Endothelial cell of umbilical vein (primary cell): ENCODE data around the gene MCEMP1. TPM values are rescaled to one million over a fixed set of nuclear protein-coding genes. Genes with fewer than 3 reads are reported as not detected.

Source experiments
- BruUV-seq: library from RNA; stranded (reverse); fragments of 400-500 nt; replicated peaks from 2 replicates; lab custom pipeline; 2021; lab: Mats Ljungman, UMichigan
- CTCF ChIA-PET: fragments of 300-600, 350-600 bp; sonication (Branson Sonifier 250); formaldehyde crosslinking; loops from one replicate; lab custom pipeline; 2021; ENCODE audit warnings: antibody characterized with exemption, inconsistent platforms; lab: Charles Lee
- POLR2A ChIA-PET: fragments of 300-600, 350-600 bp; sonication (Branson Sonifier 250); formaldehyde crosslinking; loops from one replicate; lab custom pipeline; 2021; ENCODE audit warnings: antibody characterized with exemption, inconsistent platforms; lab: Charles Lee
- DNase-seq: peaks from one replicate; pipeline ENCODE4 v3.0.0-alpha.2; 2011; ENCODE audit warnings: low read depth, low spot score
- FAIRE-seq: peaks from 2 replicates; lab custom pipeline; 2011; peaks lifted over from hg19 to GRCh38; lab: Jason Lieb, UNC
- H2AFZ ChIP-seq: 2 replicates; pipeline ENCODE4 v1.6.0; 2012; ENCODE audit warnings: low read depth, low read length, control low read depth, inconsistent platforms
- H3K27ac ChIP-seq: 2 replicates; pipeline ENCODE4 v1.5.1; 2011; ENCODE audit warnings: low read depth, mild to moderate bottlenecking, control low read depth, low read length, moderate library complexity; ENCODE audit not compliant: insufficient read depth
- H3K27me3 ChIP-seq, 2 experiments: 2 replicates each; pipeline versions ENCODE4 v1.6.0 to v1.6.1; 2011; ENCODE audit warnings: low read length in 2 of 2, mixed read lengths in 1 of 2; ENCODE audit not compliant: control insufficient read depth in 2 of 2, insufficient read depth in 2 of 2
- H3K36me3 ChIP-seq, 2 experiments: 2 replicates in 1 of 2; 3 replicates in 1 of 2; pipeline ENCODE4 v1.5.1; 2011; ENCODE audit warnings: low read length in 2 of 2, mild to moderate bottlenecking in 1 of 2, moderate library complexity in 1 of 2; ENCODE audit not compliant: control insufficient read depth in 2 of 2, insufficient read depth in 2 of 2; ENCODE audit errors: extremely low read depth in 1 of 2
- H3K4me1 ChIP-seq: 3 replicates; pipeline ENCODE4 v1.5.1; 2011; ENCODE audit warnings: mild to moderate bottlenecking, low read length; ENCODE audit not compliant: control insufficient read depth, insufficient read depth; ENCODE audit errors: extremely low read depth
- H3K4me2 ChIP-seq: 2 replicates; pipeline ENCODE4 v1.6.1; 2011; ENCODE audit warnings: low read length, control low read depth, mixed read lengths; ENCODE audit not compliant: insufficient read depth
- H3K4me3 ChIP-seq, 3 experiments: fragments of 200-600 bp in 1 of 3; sonication (generic), shearing (Covaris generic) in 1 of 3; replicated peaks in 1 of 3; 2 replicates each; pipeline ENCODE4 v1.5.1; 2011 to 2016; ENCODE audit warnings: control low read depth in 3 of 3, low read length in 3 of 3, mild to moderate bottlenecking in 2 of 3, inconsistent platforms in 1 of 3, low read depth in 1 of 3, moderate library complexity in 1 of 3; ENCODE audit not compliant: insufficient read depth in 1 of 3
- H3K79me2 ChIP-seq: 2 replicates; pipeline ENCODE4 v1.6.0; 2012; ENCODE audit warnings: low read length, inconsistent platforms; ENCODE audit not compliant: control insufficient read depth, insufficient read depth
- H3K9ac ChIP-seq: replicated peaks from 2 replicates; pipeline ENCODE3; 2011; ENCODE audit warnings: low read length, control low read depth; ENCODE audit not compliant: insufficient read depth; ENCODE audit errors: extremely low read depth
- H3K9me1 ChIP-seq: replicated peaks from 3 replicates; pipeline ENCODE4 v1.6.0; 2011; ENCODE audit warnings: mild to moderate bottlenecking, low read length; ENCODE audit not compliant: control insufficient read depth, insufficient read depth; ENCODE audit errors: extremely low read depth
- H3K9me3 ChIP-seq: replicated peaks from 2 replicates; pipeline ENCODE4 v1.5.1; 2012; ENCODE audit warnings: low read length, inconsistent platforms; ENCODE audit not compliant: control insufficient read depth, insufficient read depth
- H4K20me1 ChIP-seq: replicated peaks from 2 replicates; pipeline ENCODE3; 2011; ENCODE audit warnings: mild to moderate bottlenecking, low read length; ENCODE audit not compliant: control insufficient read depth, insufficient read depth; ENCODE audit errors: extremely low read depth
- CTCF ChIP-seq, 2 donors: IDR thresholded peaks; 1 replicate in 1 of 2; 2 replicates in 1 of 2; pipeline ENCODE4 v1.5.1; 2011; ENCODE audit warnings: low read length in 2 of 2, mild to moderate bottlenecking in 2 of 2, moderate library complexity in 2 of 2, control low read depth in 1 of 2, inconsistent platforms in 1 of 2, low read depth in 1 of 2; ENCODE audit not compliant: insufficient read depth in 1 of 2; ENCODE audit errors: extremely low read depth in 1 of 2
- EZH2 ChIP-seq: IDR thresholded peaks from 2 replicates; pipeline ENCODE4 v1.6.1; 2012; ENCODE audit warnings: borderline replicate concordance, low read depth, mild to moderate bottlenecking, moderate library complexity, low read length, inconsistent platforms; ENCODE audit not compliant: severe bottlenecking
- FOS ChIP-seq: IDR thresholded peaks from 2 replicates; pipeline ENCODE4 v1.6.1; 2011; ENCODE audit warnings: mild to moderate bottlenecking, low read length, moderate library complexity, borderline replicate concordance; ENCODE audit not compliant: insufficient read depth
- GATA2 ChIP-seq: IDR thresholded peaks from 2 replicates; pipeline ENCODE4 v1.7.0; 2011; ENCODE audit warnings: low read depth, mild to moderate bottlenecking, moderate library complexity, mixed read lengths, low read length; ENCODE audit not compliant: insufficient read length, insufficient read depth
- JUN ChIP-seq: IDR thresholded peaks from 2 replicates; pipeline ENCODE4 v1.6.1; 2011; ENCODE audit warnings: borderline replicate concordance, low read depth; ENCODE audit not compliant: insufficient read length, insufficient read depth
- MAX ChIP-seq: IDR thresholded peaks from 2 replicates; pipeline ENCODE4 v1.6.1; 2011; ENCODE audit not compliant: insufficient read depth, insufficient read length
- MYC ChIP-seq: IDR thresholded peaks from one replicate; pipeline ENCODE4 v1.6.1; 2011; ENCODE audit warnings: mild to moderate bottlenecking, low read depth, low read length
- POLR2A ChIP-seq: IDR thresholded peaks from 2 replicates; pipeline ENCODE4 v1.6.1; 2012; ENCODE audit warnings: low read depth, mild to moderate bottlenecking, control low read depth, low read length
- POLR2AphosphoS5 ChIP-seq: IDR thresholded peaks from 2 replicates; pipeline ENCODE4 v1.6.1; 2012; ENCODE audit warnings: low read depth, mild to moderate bottlenecking, control low read depth, low read length, moderate library complexity; ENCODE audit not compliant: insufficient read depth
- dilution Hi-C: fragments of 300-500 bp; cut with MboI; formaldehyde crosslinking; loops from one replicate; pipeline ENCODE4 v1.15.0; 2019; ENCODE audit warnings: low sequenced_read_pairs; ENCODE audit not compliant: extremely low pct_ligation_motif_present
- intact Hi-C: fragments of 100-400 bp; cut with micrococcal nuclease; formaldehyde crosslinking; loops from one replicate; pipeline ENCODE4 v1.10.0; 2022
- polyA plus RNA-seq, 4 experiments: library from polyadenylated mRNA; depleted of rRNA in 3 of 4; stranded (reverse) in 3 of 4; unstranded in 1 of 4; fragments of >200 nt; gene quantifications; 2 replicates each; pipeline versions ENCODE4 v1.2.1 to v1.2.3, GENCODE V29; 2011 to 2012; ENCODE audit warnings: missing spikeins in 1 of 4
- total RNA-seq: library from RNA; stranded (reverse); gene quantifications from 2 replicates; pipeline ENCODE4 v1.2.3, GENCODE V29; 2021

The MCEMP1 gene
- total and polyA plus RNA-seq, 2 donors (not counting 3 experiments of a cell fraction or from before 2014, with no cell fraction given): not detected

GRCh38 chr19:7725791-7726190, 48.9 kb downstream of the MCEMP1 start:
- dilution Hi-C loops (no loop called here), intact Hi-C loops (no loop called here)
- Histone ChIP-seq H3K4me2 (no peak overlapping the region), H3K79me2 (no peaks in the 10 kb centered on the region), H4K20me1 (no peaks in the 10 kb centered on the region), H3K36me3 (no peaks in the 10 kb centered on the region), H3K27ac (no peak overlapping the region), H3K4me3 (no peak overlapping the region), H3K9me1 (no peaks in the 10 kb centered on the region), H3K27me3 (peaks cover 25 to 26% of the 10 kb centered on the region in 2 experiments), H3K4me1 (no peaks in the 10 kb centered on the region), H3K9me3 (no peaks in the 10 kb centered on the region), H3K9ac (no peak overlapping the region), H2AFZ (no peak overlapping the region)
- ChIA-PET CTCF (interaction anchor here (1.2 to 1.5 kb wide), 4 partner anchors 12 to 371 kb away, joined by 3 to 4 read pairs (median 3); no protein-coding TSS in a partner anchor), POLR2A (no interaction called here)
- DNase-seq: no peak
- TF ChIP-seq MYC (no peak), GATA2 (no peak), POLR2A (no peak)
- BruUV-seq: no TSS peak
- FAIRE-seq: no peak

GRCh38 chr19:7729211-7729610, 52.3 kb downstream of the MCEMP1 start:
- no peak overlapping the region for H3K4me2 ChIP-seq
- no peak overlapping the region for H3K27ac ChIP-seq
- H3K79me2 ChIP-seq: no peaks in the 10 kb centered on the region
- no TSS peak for BruUV-seq
- no peak for DNase-seq
- FAIRE-seq: no peak
- no peak overlapping the region for H3K9ac ChIP-seq
- no peaks in the 10 kb centered on the region for H3K36me3 ChIP-seq
- no peaks in the 10 kb centered on the region for H4K20me1 ChIP-seq
- TF ChIP-seq JUN (no peak), CTCF (IDR thresholded peaks at IDR 0.05; ENCODE audit: extremely low read depth in 1 of 2, insufficient read depth in 1 of 2, low read depth in 1 of 2, low read length in 2 of 2) (no peak), POLR2A (no peak), MAX (no peak), EZH2 (no peak), MYC (no peak), POLR2AphosphoS5 (no peak), GATA2 (no peak), FOS (no peak)
- ChIA-PET POLR2A (no interaction called here), CTCF (interaction anchor here (1.1 kb wide), 1 partner anchor 48 kb away, joined by 3 read pairs; the partner anchor contains the start of gene TRAPPC5)
- dilution Hi-C loops (no loop called here), intact Hi-C loops (no loop called here)
- H3K4me1 ChIP-seq: no peaks in the 10 kb centered on the region
- H2AFZ ChIP-seq: no peak overlapping the region
- H3K27me3 ChIP-seq: peaks cover 33 to 38% of the 10 kb centered on the region in 2 experiments
- no peaks in the 10 kb centered on the region for H3K9me1 ChIP-seq
- H3K9me3 ChIP-seq: no peaks in the 10 kb centered on the region
- H3K4me3 ChIP-seq: no peak overlapping the region
